Activated CD4-positive, alpha-beta T cell treated with anti-CD3 and anti-CD28 coated beads, Interleukin-2, amount 10 ng/mL, durations not matched to agents 24 days and 14 days (primary cell): ENCODE results near the gene UHMK1. TPM values are rescaled to one million over a fixed set of nuclear protein-coding genes. Genes with fewer than 3 reads are reported as not detected.

Experiments
- DNase-seq: peaks from one replicate; pipeline ENCODE4 v3.0.0; 2022
- H3K27ac Mint-ChIP-seq: one replicate; pipeline ENCODE4 v1.8.0; 2022; ENCODE audit warnings: mild to moderate bottlenecking, mixed read lengths
- H3K27me3 Mint-ChIP-seq: one replicate; pipeline ENCODE4 v1.8.0; 2022; ENCODE audit warnings: mixed read lengths
- H3K36me3 Mint-ChIP-seq: one replicate; pipeline ENCODE4 v1.8.0; 2022; ENCODE audit warnings: low read depth, mild to moderate bottlenecking, mixed read lengths
- H3K4me1 Mint-ChIP-seq: one replicate; pipeline ENCODE4 v1.8.0; 2021; ENCODE audit warnings: mixed read lengths
- H3K4me3 Mint-ChIP-seq: one replicate; pipeline ENCODE4 v1.8.0; 2022; ENCODE audit warnings: mild to moderate bottlenecking, moderate library complexity, mixed read lengths
- H3K9me3 Mint-ChIP-seq: one replicate; pipeline ENCODE4 v1.8.0; 2021; ENCODE audit warnings: mixed read lengths
- intact Hi-C: fragments of 100-400 bp; cut with micrococcal nuclease; formaldehyde crosslinking; loops from one replicate; pipeline ENCODE4 v1.15.1; 2023
- total RNA-seq: library from RNA; stranded (reverse); gene quantifications from 2 replicates; pipeline ENCODE4 v1.2.3, GENCODE V29; 2022

The UHMK1 gene
- total RNA-seq, 1 donor from 2014 or later = 59.8 TPM

DNA sequence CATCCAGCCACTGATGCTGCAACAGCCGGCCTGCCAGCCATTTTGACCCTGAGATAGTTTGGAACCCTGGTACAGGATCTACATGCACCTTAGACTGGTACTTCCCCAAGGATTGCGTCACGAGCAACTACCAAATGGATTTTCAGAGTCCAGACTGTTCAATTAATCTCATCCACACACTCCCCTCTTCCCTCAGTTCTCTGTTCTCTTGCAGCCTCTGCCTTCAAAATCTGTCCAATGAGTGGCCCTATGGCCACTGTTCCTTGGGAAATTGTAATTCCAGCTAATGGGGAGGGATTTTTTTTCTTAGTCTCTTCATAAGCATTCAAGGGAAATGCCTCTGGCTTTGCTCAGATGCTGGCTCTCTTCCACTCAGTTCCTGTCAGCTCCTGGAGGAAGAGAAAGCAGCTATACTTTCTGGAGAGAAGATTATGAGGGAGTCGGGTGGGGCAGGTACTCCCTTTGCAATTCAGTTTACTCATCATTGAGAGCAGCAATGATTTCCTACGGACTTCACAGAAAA, 44.1 kb downstream of the UHMK1 start:
- Mint-ChIP-seq H3K36me3 (peaks cover 2% of the 10 kb centered on the region), H3K9me3 (peaks cover 12% of the 10 kb centered on the region), H3K4me3 (no peak overlapping the region), H3K27me3 (no peaks in the 10 kb centered on the region), H3K4me1 (peaks cover 5% of the 10 kb centered on the region), H3K27ac (no peak overlapping the region)
- DNase-seq = no peak
- intact Hi-C loops = no loop called here

DNA sequence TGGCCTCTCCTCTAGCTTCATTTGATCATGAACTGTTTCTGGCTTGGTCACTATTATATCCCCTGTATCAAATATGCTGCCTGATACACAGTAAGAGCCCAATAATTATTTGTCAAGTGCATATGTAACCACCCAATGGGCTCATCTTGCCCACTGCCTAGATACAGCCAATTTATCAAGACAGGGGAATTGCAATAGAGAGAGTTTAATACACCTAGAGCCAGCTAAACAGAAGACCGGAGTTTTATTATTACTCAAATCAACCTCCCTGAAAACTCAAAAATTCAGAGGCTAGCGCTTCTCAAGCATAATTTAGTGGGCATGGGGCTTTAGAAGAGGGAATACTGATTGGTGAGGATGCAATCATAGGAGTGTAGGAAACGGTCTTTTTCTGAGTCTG, 45.6 kb downstream of the UHMK1 start:
- H3K9me3 Mint-ChIP-seq = peaks cover 12% of the 10 kb centered on the region
- no peak overlapping the region for H3K4me3 Mint-ChIP-seq
- DNase-seq = peak; percentile 33
- no peaks in the 10 kb centered on the region for H3K27me3 Mint-ChIP-seq
- H3K4me1 Mint-ChIP-seq = peaks cover 5% of the 10 kb centered on the region
- H3K27ac Mint-ChIP-seq = no peak overlapping the region
- intact Hi-C loops = no loop called here
- H3K36me3 Mint-ChIP-seq = peaks cover 2% of the 10 kb centered on the region

DNA sequence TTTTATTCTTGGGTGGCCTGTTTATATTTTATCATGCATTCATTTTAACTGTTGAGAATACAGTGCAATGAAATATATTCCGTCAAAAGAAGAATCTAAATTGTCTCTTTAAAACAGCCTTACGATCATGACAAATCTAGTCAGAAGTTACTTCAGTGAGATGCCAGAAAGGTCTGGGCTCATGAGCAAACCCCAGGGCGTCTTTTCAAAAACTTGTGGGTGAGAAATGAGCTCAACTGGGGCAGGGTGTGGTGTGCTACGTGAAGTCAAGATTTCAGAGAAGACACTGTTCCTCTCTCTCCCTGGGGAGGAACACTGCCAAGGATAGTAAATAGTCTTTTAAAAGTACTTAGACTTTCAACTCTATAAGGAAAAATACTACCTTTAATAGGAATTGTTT, 50.6 kb downstream of the UHMK1 start:
- no peaks in the 10 kb centered on the region for H3K36me3 Mint-ChIP-seq
- H3K4me3 Mint-ChIP-seq = no peak overlapping the region
- intact Hi-C loops = no loop called here
- DNase-seq = no peak
- H3K27ac Mint-ChIP-seq = no peak overlapping the region
- H3K27me3 Mint-ChIP-seq = no peaks in the 10 kb centered on the region
- H3K9me3 Mint-ChIP-seq = peaks cover 2% of the 10 kb centered on the region
- H3K4me1 Mint-ChIP-seq = no peaks in the 10 kb centered on the region

DNA sequence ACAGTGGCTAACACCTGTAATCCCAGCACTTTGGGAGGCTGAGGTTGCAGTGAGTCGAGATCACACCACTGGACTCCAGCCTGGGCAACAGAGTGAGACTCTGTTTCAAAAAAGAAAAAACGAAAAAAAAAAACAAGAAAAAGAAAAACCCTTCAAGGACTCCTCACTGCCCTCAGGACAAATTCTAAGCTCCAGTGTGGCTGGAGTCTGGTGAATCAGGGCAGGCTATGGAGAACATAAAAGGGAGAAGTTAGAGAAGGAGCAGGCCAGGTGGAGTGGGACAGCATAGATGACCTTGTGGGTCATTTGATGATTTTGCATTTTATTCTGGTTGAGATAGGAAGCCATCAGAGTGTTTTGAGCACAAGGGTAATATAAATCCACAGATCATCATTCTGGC, 51.4 kb downstream of the UHMK1 start:
- no peak for DNase-seq
- Mint-ChIP-seq H3K9me3 (no peaks in the 10 kb centered on the region), H3K27me3 (no peaks in the 10 kb centered on the region), H3K4me1 (no peaks in the 10 kb centered on the region), H3K4me3 (no peak overlapping the region), H3K27ac (no peak overlapping the region), H3K36me3 (no peaks in the 10 kb centered on the region)
- intact Hi-C loops = no loop called here

DNA sequence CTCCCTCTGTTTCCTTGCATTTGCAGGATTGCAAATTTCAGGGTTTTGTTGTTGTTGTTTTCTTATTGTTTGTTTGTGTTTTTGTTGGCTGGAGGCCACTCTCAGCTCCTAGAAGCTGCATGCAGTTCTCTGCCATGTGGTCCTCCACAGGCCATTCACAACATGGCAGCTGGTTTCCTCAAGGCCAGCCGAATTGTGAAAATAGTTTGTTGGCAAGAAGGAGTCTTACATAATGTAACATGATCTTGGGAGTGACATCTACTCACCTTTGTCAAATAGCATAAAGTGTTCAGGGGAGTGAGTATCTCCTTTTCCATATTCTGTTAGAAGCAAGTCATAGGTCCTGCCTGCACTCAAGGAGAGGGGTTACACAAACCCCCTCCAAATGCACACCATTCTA, 53.3 kb downstream of the UHMK1 start:
- Mint-ChIP-seq H3K27ac (no peak overlapping the region), H3K27me3 (no peaks in the 10 kb centered on the region), H3K4me1 (no peaks in the 10 kb centered on the region), H3K9me3 (no peaks in the 10 kb centered on the region), H3K36me3 (no peaks in the 10 kb centered on the region), H3K4me3 (no peak overlapping the region)
- intact Hi-C loops = no loop called here
- DNase-seq = no peak

DNA sequence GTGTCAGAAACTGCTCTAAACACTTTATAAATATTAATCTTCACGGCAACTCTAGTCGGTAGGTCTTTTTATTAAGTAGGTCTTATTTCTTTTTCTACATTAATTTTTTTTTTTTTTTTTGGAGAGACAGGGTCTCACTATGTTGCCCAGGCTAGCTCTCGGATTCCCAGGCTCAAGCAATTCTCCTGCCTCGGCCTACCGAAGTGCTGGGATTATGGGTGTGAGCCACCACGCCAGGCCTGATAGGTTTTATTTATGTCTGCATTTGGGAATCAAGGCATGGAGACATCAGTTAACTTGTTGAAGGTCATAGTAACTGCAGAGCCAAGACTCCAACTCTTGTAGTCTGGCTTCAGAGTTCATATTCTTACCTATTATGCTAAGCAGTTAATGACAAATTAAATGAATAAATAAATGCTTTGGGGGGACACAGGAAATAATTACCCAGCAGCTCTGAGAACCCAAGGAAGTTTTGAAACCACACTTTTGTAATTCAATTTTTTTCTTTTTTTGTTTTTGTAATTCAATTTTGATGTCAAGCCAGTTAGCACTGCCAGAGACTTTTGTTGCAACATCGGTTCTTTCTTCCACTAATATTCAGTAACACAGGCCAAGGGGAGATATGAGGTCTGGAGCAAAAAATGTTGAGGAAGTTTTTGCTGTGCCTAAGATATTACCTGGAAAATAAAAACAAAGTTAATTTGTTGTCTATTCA, 54.5 kb downstream of the UHMK1 start:
- no peaks in the 10 kb centered on the region for H3K36me3 Mint-ChIP-seq
- intact Hi-C loops = no loop called here
- H3K27me3 Mint-ChIP-seq = no peaks in the 10 kb centered on the region
- no peak overlapping the region for H3K4me3 Mint-ChIP-seq
- no peaks in the 10 kb centered on the region for H3K4me1 Mint-ChIP-seq
- no peak overlapping the region for H3K27ac Mint-ChIP-seq
- H3K9me3 Mint-ChIP-seq = no peaks in the 10 kb centered on the region
- DNase-seq = no peak

DNA sequence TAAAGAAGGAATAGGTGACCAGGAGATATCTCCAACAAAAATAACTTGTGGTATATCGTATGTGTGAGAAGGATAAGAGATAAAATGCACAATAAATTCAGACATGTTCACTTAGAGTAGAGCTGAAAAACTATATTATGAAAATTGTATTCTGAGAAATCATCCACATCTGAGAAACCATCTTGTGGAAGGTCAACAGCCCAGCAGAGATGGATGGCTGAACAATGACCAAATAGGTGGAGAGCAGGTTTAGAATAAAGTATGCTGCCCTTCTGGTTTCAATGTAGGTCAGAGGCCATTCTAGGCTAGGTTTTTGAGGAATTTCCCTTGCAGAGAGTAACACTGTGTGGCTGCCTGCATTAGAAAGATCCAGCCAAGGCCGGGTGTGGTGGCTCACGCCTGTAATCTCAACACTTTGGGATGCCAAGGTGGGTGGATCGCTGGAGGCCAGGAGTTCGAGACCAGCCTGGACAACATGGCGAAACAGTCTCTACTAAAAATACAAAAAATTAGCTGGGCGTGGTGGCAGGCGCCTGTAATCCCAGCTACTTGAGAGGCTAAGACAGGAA, 55.1 kb downstream of the UHMK1 start:
- no peaks in the 10 kb centered on the region for H3K27me3 Mint-ChIP-seq
- DNase-seq = no peak
- H3K36me3 Mint-ChIP-seq = no peaks in the 10 kb centered on the region
- H3K4me3 Mint-ChIP-seq = no peak overlapping the region
- intact Hi-C loops = no loop called here
- no peaks in the 10 kb centered on the region for H3K9me3 Mint-ChIP-seq
- no peaks in the 10 kb centered on the region for H3K4me1 Mint-ChIP-seq
- H3K27ac Mint-ChIP-seq = no peak overlapping the region

DNA sequence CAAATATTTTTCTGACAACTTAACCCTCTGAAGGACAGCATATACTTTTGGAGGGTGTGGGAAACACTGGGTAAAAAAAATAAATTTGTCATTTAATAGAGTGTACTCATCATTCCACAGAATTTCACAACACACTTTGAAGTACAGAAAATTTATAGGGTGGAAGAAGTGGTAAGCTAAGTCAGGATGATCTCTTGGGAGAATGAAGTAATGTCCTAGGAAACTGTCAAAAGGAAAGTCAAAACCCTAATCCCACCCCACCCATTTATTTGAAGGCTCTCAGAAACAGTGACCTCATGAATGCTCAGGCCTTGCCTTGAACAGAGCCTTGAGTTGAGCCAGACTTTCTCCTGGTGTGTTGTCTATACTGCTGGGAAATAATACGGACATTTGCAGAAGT, 56.6 kb downstream of the UHMK1 start:
- no peaks in the 10 kb centered on the region for H3K27me3 Mint-ChIP-seq
- no peak for DNase-seq
- no peaks in the 10 kb centered on the region for H3K9me3 Mint-ChIP-seq
- H3K27ac Mint-ChIP-seq = no peak overlapping the region
- H3K36me3 Mint-ChIP-seq = no peaks in the 10 kb centered on the region
- no peak overlapping the region for H3K4me3 Mint-ChIP-seq
- intact Hi-C loops = no loop called here
- no peaks in the 10 kb centered on the region for H3K4me1 Mint-ChIP-seq

DNA sequence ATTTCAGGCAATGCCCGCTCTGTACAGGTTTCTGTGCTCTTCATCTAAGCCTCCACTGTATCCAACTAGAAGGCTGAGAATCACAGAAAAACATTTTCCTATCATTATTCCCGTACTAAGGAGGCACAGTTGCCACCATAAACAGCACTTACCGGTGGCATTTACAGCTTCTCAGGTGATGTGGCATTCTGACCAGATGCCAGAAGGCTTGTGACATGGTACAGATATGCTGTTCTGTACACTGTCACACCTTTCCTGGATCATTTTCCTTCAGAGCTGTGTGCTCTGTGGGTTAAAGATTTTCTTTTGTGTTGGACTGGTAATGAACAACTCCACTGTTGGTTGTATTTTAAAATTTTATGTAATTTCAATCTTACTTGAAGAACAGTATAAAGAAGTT, 59.9 kb downstream of the UHMK1 start:
- Mint-ChIP-seq H3K27ac (no peak overlapping the region), H3K4me1 (peaks cover 16% of the 10 kb centered on the region), H3K4me3 (no peak overlapping the region), H3K36me3 (no peaks in the 10 kb centered on the region), H3K9me3 (no peaks in the 10 kb centered on the region), H3K27me3 (no peaks in the 10 kb centered on the region)
- intact Hi-C loops = no loop called here
- no peak for DNase-seq

DNA sequence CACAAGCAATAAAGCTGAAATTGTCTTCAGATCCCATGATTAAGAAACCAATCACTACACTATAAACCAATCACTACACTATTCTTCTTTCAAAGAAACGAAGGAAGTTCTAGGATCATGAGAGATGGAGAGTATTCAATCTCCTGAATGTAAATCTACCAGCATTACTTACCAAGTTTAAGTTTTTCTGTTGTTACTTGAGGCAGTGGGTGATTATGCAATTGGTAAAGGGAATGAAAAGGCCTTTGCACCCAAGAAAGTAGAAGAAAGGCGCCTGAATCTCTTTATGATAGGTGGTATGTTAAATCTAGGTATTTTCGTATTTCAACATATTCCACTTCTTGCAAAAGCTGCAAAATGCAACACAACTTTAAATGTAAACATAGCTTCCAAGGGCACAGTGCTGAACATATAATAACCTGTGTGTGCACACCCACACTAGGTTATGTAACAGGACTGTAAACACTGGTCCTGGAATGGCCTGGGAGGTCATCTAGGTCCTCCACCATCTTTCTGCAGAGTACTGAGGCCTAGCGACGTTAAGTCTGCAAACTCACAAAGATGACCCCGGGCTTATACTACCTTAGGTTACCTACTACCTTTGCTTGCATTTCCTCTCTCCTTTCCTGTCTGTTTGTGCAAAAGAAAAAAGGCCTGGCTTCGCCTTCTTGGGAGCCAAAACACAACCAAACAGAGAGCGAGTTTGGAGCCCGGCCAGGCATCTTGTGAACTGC, 62.9 kb downstream of the UHMK1 start:
- no peaks in the 10 kb centered on the region for H3K9me3 Mint-ChIP-seq
- H3K27me3 Mint-ChIP-seq = no peaks in the 10 kb centered on the region
- intact Hi-C loops = loop anchor here (1.0 to 5.0 kb wide), 3 partner anchors 63 to 762 kb away; partner anchors contain the start of genes HSD17B7, NUF2 and UHMK1
- H3K4me1 Mint-ChIP-seq = peaks cover 29% of the 10 kb centered on the region
- no peaks in the 10 kb centered on the region for H3K36me3 Mint-ChIP-seq
- peak overlapping the region; percentile 93 for H3K27ac Mint-ChIP-seq
- no peak for DNase-seq
- peak overlapping the region; percentile 85 for H3K4me3 Mint-ChIP-seq

DNA sequence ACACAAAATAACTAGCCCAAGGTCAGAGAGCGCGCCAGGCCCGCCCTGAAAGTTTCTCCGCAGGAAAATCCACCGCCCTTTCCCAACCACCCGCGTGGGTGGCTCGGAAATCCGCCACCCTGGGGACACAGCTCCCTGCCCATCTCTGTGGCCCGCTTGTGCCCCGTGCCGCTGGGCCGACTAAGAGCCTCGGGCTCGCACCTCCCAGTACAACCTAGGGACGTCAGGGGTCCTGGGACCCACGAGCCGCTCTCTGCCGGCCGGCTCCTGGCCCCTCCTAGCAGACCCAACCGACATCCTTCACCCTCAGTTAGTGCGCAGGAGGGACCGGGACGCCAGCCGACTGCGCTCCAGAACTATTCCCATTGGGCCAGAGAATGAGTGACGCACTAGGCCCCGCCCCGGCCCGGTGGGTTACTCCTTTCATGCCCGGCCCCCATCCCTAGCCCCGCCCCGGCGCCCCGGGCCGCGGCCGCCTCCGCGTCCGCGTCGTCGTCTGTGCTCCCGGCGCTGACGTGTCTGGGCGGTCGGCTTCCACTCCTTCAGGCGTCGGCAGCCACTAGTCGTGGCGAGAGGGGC, 63.5 kb downstream of the UHMK1 start:
- peak overlapping the region; percentile 85 for H3K4me3 Mint-ChIP-seq
- DNase-seq = peak; percentile 99
- H3K4me1 Mint-ChIP-seq = peaks cover 31% of the 10 kb centered on the region
- no peaks in the 10 kb centered on the region for H3K27me3 Mint-ChIP-seq
- no peaks in the 10 kb centered on the region for H3K36me3 Mint-ChIP-seq
- H3K9me3 Mint-ChIP-seq = no peaks in the 10 kb centered on the region
- peak overlapping the region; percentile 93 for H3K27ac Mint-ChIP-seq
- intact Hi-C loops = loop anchor here (1.0 to 5.0 kb wide), 3 partner anchors 64 to 761 kb away; partner anchors contain the start of genes HSD17B7, NUF2 and UHMK1

DNA sequence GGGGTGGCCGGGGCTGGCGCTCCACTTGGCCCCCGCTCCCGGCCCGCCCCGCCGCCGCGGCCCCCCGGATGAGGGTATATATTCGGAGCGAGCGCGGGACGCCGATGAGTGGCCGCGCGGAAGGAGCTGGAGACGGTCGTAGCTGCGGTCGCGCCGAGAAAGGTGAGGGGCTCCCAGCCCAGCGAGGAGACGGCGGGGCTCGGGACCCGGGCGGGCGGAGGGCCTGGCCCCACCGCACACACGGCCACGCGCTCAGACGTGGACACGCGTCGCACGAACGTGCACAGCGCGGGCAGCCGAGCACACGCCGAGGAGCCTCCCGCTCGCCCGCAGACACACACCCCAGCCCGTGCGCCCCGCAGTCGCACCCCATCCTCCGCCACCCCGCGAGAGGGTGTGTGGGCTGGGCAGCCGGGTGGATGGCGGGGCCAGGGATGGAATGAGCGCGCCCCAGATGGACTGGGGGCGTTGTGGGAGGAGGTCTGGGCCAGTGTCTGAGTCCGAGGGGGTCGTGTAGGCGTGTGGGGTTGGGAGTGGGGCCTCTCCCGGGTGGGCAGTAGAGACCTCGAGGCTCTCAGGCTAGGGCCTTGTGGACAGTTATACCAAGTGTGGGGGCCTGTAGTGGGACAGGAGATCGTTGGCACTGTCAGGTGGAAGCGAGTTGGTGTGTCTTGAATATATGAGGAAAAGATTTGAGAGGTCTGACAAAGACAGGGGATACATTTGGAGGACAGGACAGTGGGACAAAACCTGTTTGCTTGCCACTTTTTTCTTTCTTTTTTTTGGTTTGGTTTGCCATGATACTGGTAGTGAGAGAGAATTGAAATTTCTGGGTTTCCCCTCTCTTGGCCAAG, 64.2 kb downstream of the UHMK1 start, which contains the start of gene UAP1:
Gene UAP1 (plus strand): TSS at position 107 of the 854 bp plus-strand sequence. CDS start 4,347 bp downstream, outside the sequence.
- Mint-ChIP-seq H3K4me3 (peak within 1 kb of the TSS; percentile 85), H3K27me3 (no peaks in the 10 kb centered on the region), H3K9me3 (no peaks in the 10 kb centered on the region), H3K36me3 (peaks cover 2% of the 10 kb centered on the region), H3K27ac (peak within 1 kb of the TSS; percentile 93), H3K4me1 (peaks cover 31% of the 10 kb centered on the region)
- no peak for DNase-seq
- intact Hi-C loops = loop anchor here (1.0 to 5.0 kb wide), 3 partner anchors 65 to 760 kb away; partner anchors contain the start of genes HSD17B7, NUF2 and UHMK1

DNA sequence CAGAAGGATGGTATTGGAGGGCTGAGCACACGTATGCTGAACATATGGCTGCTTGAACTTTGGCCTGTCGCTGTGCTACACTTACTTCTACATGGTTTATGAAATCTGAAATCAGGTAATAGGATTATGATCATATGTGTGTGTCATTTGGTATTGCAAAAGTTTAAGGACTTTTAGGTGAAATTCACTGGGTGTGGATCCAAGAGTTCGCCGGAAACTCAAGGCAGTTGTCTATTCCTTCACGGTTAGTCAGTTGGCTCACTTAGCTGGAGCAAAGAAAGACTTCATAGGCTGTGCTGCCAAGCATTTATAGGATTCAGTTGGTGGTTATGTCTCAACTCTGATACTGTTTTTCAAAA, 64.8 kb downstream of the UHMK1 start:
- no peak for DNase-seq
- H3K4me1 Mint-ChIP-seq = peaks cover 31% of the 10 kb centered on the region
- H3K36me3 Mint-ChIP-seq = peaks cover 7% of the 10 kb centered on the region
- no peaks in the 10 kb centered on the region for H3K27me3 Mint-ChIP-seq
- peak overlapping the region; percentile 85 for H3K4me3 Mint-ChIP-seq
- H3K9me3 Mint-ChIP-seq = no peaks in the 10 kb centered on the region
- intact Hi-C loops = loop anchor here (5.0 kb wide), 2 partner anchors 230 to 760 kb away; partner anchors contain the start of genes HSD17B7 and NUF2
- H3K27ac Mint-ChIP-seq = peak overlapping the region; percentile 93
